HCT116 (cell line): Measurements from ENCODE around the gene SEL1L3. TPM values are rescaled to one million over a fixed set of nuclear protein-coding genes. Genes with fewer than 3 reads are reported as not detected.

ENCODE experiments used
- ATAC-seq: fragments of 200-7000 bp; cut with Tn5 transposase; 2 replicates; pipeline ENCODE4 v1.9.1; 2020; ENCODE audit warnings: mild to moderate bottlenecking, moderate library complexity
- BruUV-seq: library from RNA; stranded (reverse); fragments of 400-500 nt; replicated peaks from 2 replicates; lab custom pipeline; 2021; lab: Mats Ljungman, UMichigan
- CTCF ChIA-PET: fragments of 300-600 bp; sonication (Branson Sonifier 250); formaldehyde crosslinking; loops from one replicate; lab custom pipeline; 2021; ENCODE audit warnings: antibody characterized with exemption; lab: Charles Lee
- POLR2A ChIA-PET: fragments of 300-600, 350-600 bp; sonication (Branson Sonifier 250); formaldehyde crosslinking; loops from one replicate; lab custom pipeline; 2021; ENCODE audit warnings: antibody characterized with exemption; lab: Charles Lee
- RAD21 ChIA-PET, 2 experiments: fragments of 300-600 bp; sonication (Branson Sonifier 250); formaldehyde crosslinking; loops; one replicate each; lab custom pipeline; 2023; ENCODE audit warnings: low total read pairs in 2 of 2; ENCODE audit not compliant: uncharacterized antibody in 2 of 2, unreplicated experiment in 2 of 2, low non-redundant PET in 1 of 2; lab: Charles Lee
- DNase-seq: peaks from one replicate; pipeline ENCODE4 v3.0.0-alpha.2; 2010; ENCODE audit warnings: low read depth, low spot score
- H2AFZ ChIP-seq: fragments of 200-600 bp; shearing (Covaris generic), sonication (generic); 2 replicates; pipeline ENCODE4 v1.6.1; 2017; ENCODE audit warnings: low read depth, mixed run types, mixed read lengths, antibody characterized with exemption, low read length; ENCODE audit not compliant: poor library complexity, severe bottlenecking
- H3K27ac ChIP-seq: 2 replicates; pipeline ENCODE4 v1.5.1; 2012; ENCODE audit warnings: low read depth, low read length
- H3K27me3 ChIP-seq: fragments of 200-600 bp; sonication (generic); 2 replicates; pipeline ENCODE4 v1.6.1; 2016; ENCODE audit warnings: mixed run types, low read length, mixed read lengths; ENCODE audit not compliant: insufficient read depth
- H3K36me3 ChIP-seq, 2 experiments: fragments of 200-500 bp in 1 of 2; fragments of 200-600 bp in 1 of 2; sonication (Bioruptor generic) in 1 of 2; sonication (generic) in 1 of 2; 2 replicates each; pipeline versions ENCODE4 v1.5.1 to v1.6.1; 2014 to 2016; ENCODE audit warnings: low read length in 2 of 2, inconsistent platforms in 1 of 2, mixed read lengths in 1 of 2, mixed run types in 1 of 2; ENCODE audit not compliant: insufficient read depth in 2 of 2, control insufficient read depth in 1 of 2
- H3K4me1 ChIP-seq, 2 experiments: fragments of 200-600 bp in 1 of 2; sonication (generic) in 1 of 2; 2 replicates each; pipeline versions ENCODE4 v1.5.1 to v1.6.1; 2012 to 2017; ENCODE audit warnings: low read length in 2 of 2, inconsistent platforms in 1 of 2, mild to moderate bottlenecking in 1 of 2, mixed read lengths in 1 of 2, mixed run types in 1 of 2, moderate library complexity in 1 of 2; ENCODE audit not compliant: insufficient read depth in 2 of 2, control insufficient read depth in 1 of 2
- H3K4me2 ChIP-seq: fragments of 200-600 bp; sonication (generic); 2 replicates; pipeline ENCODE4 v1.6.1; 2017; ENCODE audit warnings: mixed run types, low read length, mixed read lengths
- H3K4me3 ChIP-seq, 2 experiments: fragments of 200-600 bp in 1 of 2; sonication (generic) in 1 of 2; replicated peaks in 1 of 2; 2 replicates each; pipeline ENCODE4 v1.5.1; 2011 to 2016; ENCODE audit warnings: low read length in 2 of 2, control low read depth in 1 of 2, low read depth in 1 of 2, mild to moderate bottlenecking in 1 of 2, mixed read lengths in 1 of 2, mixed run types in 1 of 2
- H3K79me2 ChIP-seq: fragments of 200-600 bp; sonication (generic); 2 replicates; pipeline ENCODE4 v1.6.1; 2017; ENCODE audit warnings: mild to moderate bottlenecking, mixed run types, low read length, moderate library complexity, mixed read lengths; ENCODE audit not compliant: insufficient read depth
- H3K9ac ChIP-seq: fragments of 200-600 bp; sonication (generic); 2 replicates; pipeline ENCODE4 v1.6.1; 2016; ENCODE audit warnings: low read length, mixed read lengths
- H3K9me2 ChIP-seq: fragments of 200-600 bp; sonication (generic), shearing (Covaris generic); 2 replicates; pipeline ENCODE4 v1.6.1; 2017; ENCODE audit warnings: mixed run types, mild to moderate bottlenecking, moderate library complexity; ENCODE audit not compliant: insufficient read depth
- H3K9me3 ChIP-seq, 2 experiments: fragments of 200-500 bp in 1 of 2; fragments of 200-600 bp in 1 of 2; sonication (Bioruptor generic) in 1 of 2; sonication (generic) in 1 of 2; 2 replicates each; pipeline ENCODE4 v1.6.1; 2014 to 2017; ENCODE audit warnings: low read length in 2 of 2, mixed read lengths in 2 of 2, inconsistent platforms in 1 of 2, low read depth in 1 of 2, mild to moderate bottlenecking in 1 of 2, mixed run types in 1 of 2, moderate library complexity in 1 of 2; ENCODE audit not compliant: control insufficient read depth in 1 of 2, insufficient read depth in 1 of 2
- H4K20me1 ChIP-seq: fragments of 200-600 bp; sonication (generic), shearing (Covaris generic); 2 replicates; pipeline ENCODE4 v1.6.1; 2017; ENCODE audit warnings: mixed run types, mild to moderate bottlenecking, moderate library complexity; ENCODE audit not compliant: insufficient read depth
- CEBPB ChIP-seq: IDR thresholded peaks from 2 replicates; pipeline ENCODE4 v1.6.1; 2012; ENCODE audit warnings: low read depth
- CTCF ChIP-seq, 3 experiments: fragments of 200-600 bp in 1 of 3; sonication (generic) in 1 of 3; IDR thresholded peaks in 2 of 3; conservative IDR thresholded peaks in 1 of 3; 2 replicates each; pipeline ENCODE4 v1.5.1; 2012 to 2017; ENCODE audit warnings: low read depth in 2 of 3, low read length in 2 of 3, antibody characterized with exemption in 1 of 3, borderline replicate concordance in 1 of 3, control low read depth in 1 of 3, mild to moderate bottlenecking in 1 of 3, mixed read lengths in 1 of 3, mixed run types in 1 of 3, moderate library complexity in 1 of 3; ENCODE audit not compliant: insufficient read depth in 1 of 3
- EZH2 ChIP-seq: fragments of 200-600 bp; sonication (generic); IDR thresholded peaks from 2 replicates; pipeline ENCODE4 v1.6.1; 2017; ENCODE audit warnings: antibody characterized with exemption, mixed run types
- FOSL1 ChIP-seq: IDR thresholded peaks from 2 replicates; pipeline ENCODE4 v1.6.1; 2012; ENCODE audit warnings: low read depth
- MAX ChIP-seq: IDR thresholded peaks from 2 replicates; pipeline ENCODE4 v1.6.1; 2012
- POLR2AphosphoS5 ChIP-seq: IDR thresholded peaks from 2 replicates; pipeline ENCODE4 v1.6.1; 2011; ENCODE audit warnings: mild to moderate bottlenecking, low read depth, low read length, moderate library complexity
- RAD21 ChIP-seq: IDR thresholded peaks from 2 replicates; pipeline ENCODE4 v1.6.1; 2012; ENCODE audit warnings: low read depth, mild to moderate bottlenecking
- YY1 ChIP-seq: IDR thresholded peaks from 2 replicates; pipeline ENCODE4 v1.6.1; 2011; ENCODE audit warnings: low read length, low read depth, moderate library complexity, mild to moderate bottlenecking; ENCODE audit not compliant: insufficient replicate concordance; ENCODE audit errors: extremely low read depth
- ZBTB33 ChIP-seq: IDR thresholded peaks from 2 replicates; pipeline ENCODE4 v1.6.1; 2011; ENCODE audit warnings: mild to moderate bottlenecking, low read length, moderate library complexity; ENCODE audit not compliant: insufficient replicate concordance; ENCODE audit errors: extremely low read depth
- ZFX ChIP-seq: fragments of 450-650 bp; IDR thresholded peaks from 2 replicates; pipeline ENCODE4 v1.6.1; 2017
- intact Hi-C: fragments of 100-400 bp; cut with micrococcal nuclease; formaldehyde crosslinking; loops from 2 replicates; pipeline ENCODE4 v1.10.0; 2022
- total RNA-seq: library from RNA; stranded (reverse); gene quantifications from one replicate; pipeline ENCODE4 v1.2.1, GENCODE V29; 2021; ENCODE audit not compliant: unreplicated experiment

The SEL1L3 gene
- total RNA-seq, 1 experiment from 2014 or later = 45.0 TPM

GRCh38 chr4:25823632-25824031 is 39.2 kb downstream of the SEL1L3 start:
- Histone ChIP-seq H4K20me1 (no peaks in the 10 kb centered on the region), H3K4me2 (no peak overlapping the region), H3K9me3 (no peaks in the 10 kb centered on the region), H3K27ac (no peak overlapping the region), H3K9me2 (no peaks in the 10 kb centered on the region), H3K79me2 (no peaks in the 10 kb centered on the region)
- no TSS peak for BruUV-seq
- intact Hi-C loops = no loop called here
- CTCF ChIA-PET = no interaction called here
- DNase-seq = no peak
- TF ChIP-seq EZH2 = no peak
- no peak for TF ChIP-seq ZFX
- TF ChIP-seq MAX = no peak
- no peak for TF ChIP-seq FOSL1
- TF ChIP-seq CEBPB = no peak
- no peak for TF ChIP-seq YY1
- no peak for TF ChIP-seq POLR2AphosphoS5
- TF ChIP-seq, all 23 proteins: peak for 0
- Histone ChIP-seq H3K4me1 (no peaks in the 10 kb centered on the region), H3K4me3 (no peak overlapping the region), H3K36me3 (peaks cover 0 to 7% of the 10 kb centered on the region in 2 experiments; a peak in 1 of 4 replicates), H2AFZ (no peak overlapping the region), H3K9ac (no peak overlapping the region), H3K27me3 (no peaks in the 10 kb centered on the region)
- ChIA-PET POLR2A (no interaction called here), RAD21 (no interaction called here)
- no peak for ATAC-seq

- ChIA-PET CTCF (interaction anchor here (0.7 kb wide), 1 partner anchor 30 kb away, joined by 3 read pairs; no protein-coding TSS in a partner anchor), POLR2A (no interaction called here), RAD21 (no interaction called here)
- TF ChIP-seq CTCF (IDR thresholded peaks at IDR 0.05 in 2 of 3, conservative IDR thresholded peaks at IDR 0.05 in 1 of 3; ENCODE audit: borderline replicate concordance in 1 of 3, insufficient read depth in 1 of 3, low read depth in 2 of 3, low read length in 2 of 3) = no peak
- no peak for TF ChIP-seq RAD21
- TF ChIP-seq ZBTB33 = no peak
- Histone ChIP-seq H3K4me3 (no peak overlapping the region), H2AFZ (no peak overlapping the region), H3K9me2 (no peaks in the 10 kb centered on the region), H3K9ac (no peak overlapping the region), H3K4me2 (no peak overlapping the region), H3K79me2 (no peaks in the 10 kb centered on the region), H3K27ac (no peak overlapping the region), H3K36me3 (peaks cover 0 to 16% of the 10 kb centered on the region in 2 experiments; a peak in 3 of 4 replicates), H3K27me3 (no peaks in the 10 kb centered on the region), H4K20me1 (no peaks in the 10 kb centered on the region), H3K9me3 (no peaks in the 10 kb centered on the region), H3K4me1 (no peaks in the 10 kb centered on the region)
- no TSS peak for BruUV-seq
- ATAC-seq (no peak), DNase-seq (no peak)
- intact Hi-C loops = no loop called here
Measured at GRCh38 chr4:25821899-25822298, 40.9 kb downstream of the SEL1L3 start.
